Astrocyte of the spinal cord (primary cell): Measurements from ENCODE around the gene DDX51.
"Not testable (repeated sequence)": the region's sequence is repeated elsewhere in the genome, so short reads cannot be mapped to it uniquely, and the experiment has no call there.

Experiments
- DNase-seq: peaks from one replicate; pipeline ENCODE4 v3.0.0; 2011; ENCODE audit warnings: low read depth, low spot score
- H3K4me3 ChIP-seq: 2 replicates; pipeline ENCODE4 v1.5.1; 2011; ENCODE audit warnings: low read depth, mild to moderate bottlenecking, low read length, moderate library complexity
- in situ Hi-C: cut with HindIII; loops from 2 replicates; pipeline ENCODE4 v1.10.0; 2017; ENCODE audit warnings: low sequenced_read_pairs
- TF ChIP-seq, protein P1 (sequence below): IDR thresholded peaks from 2 replicates; pipeline ENCODE4 v1.5.1; 2012; ENCODE audit warnings: low read depth, mild to moderate bottlenecking, low read length, inconsistent platforms

DDX51 gene

DNA sequence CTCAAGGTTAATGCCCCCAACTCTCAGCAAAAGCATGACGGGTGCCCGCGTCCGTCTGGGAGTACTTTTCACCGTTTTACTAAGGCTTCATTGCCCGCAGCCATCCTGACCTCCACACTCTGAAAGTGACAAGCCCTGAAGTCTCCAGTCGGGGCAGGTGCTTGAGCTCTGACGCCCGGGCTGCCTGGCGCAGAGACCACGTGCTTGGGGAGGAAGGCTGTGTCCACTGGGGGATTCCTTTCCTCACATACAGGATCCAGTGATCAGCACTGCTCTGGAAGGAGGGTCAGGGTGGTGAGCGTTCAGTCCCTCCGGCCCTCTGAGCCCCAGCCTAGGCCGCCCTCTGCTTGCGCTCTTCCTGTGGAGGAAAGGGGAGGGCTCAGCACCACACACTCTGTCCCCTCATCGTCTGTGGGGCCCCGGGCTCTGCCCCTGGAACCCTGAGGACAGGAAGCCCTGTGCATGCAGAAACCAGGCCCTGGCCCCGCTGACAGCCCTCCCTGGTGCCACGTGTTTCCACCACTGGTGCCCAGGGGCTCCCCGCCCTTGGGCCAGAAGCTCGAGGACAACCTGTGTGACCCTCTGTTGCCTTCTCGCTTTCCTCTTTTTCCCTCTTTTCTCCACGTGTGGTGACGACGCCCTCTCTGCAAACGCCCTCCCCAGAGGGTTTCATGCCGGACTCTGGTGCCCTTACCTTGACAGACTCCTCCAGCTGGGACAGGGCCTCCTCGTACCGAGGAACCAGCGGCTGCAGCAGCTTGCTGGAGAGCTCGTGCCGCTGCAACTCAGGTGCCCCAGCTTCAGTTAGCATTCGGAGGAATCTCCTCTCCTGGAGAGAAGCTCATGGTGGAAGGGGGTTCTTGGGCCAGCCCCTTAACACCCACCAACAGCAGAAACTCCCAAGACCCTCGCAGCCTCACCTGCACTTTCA lies 4.9 kb downstream of the DDX51 start:
- in situ Hi-C loops = no loop called here
- H3K4me3 ChIP-seq = no peak overlapping the region
- TF ChIP-seq, protein P1, sequence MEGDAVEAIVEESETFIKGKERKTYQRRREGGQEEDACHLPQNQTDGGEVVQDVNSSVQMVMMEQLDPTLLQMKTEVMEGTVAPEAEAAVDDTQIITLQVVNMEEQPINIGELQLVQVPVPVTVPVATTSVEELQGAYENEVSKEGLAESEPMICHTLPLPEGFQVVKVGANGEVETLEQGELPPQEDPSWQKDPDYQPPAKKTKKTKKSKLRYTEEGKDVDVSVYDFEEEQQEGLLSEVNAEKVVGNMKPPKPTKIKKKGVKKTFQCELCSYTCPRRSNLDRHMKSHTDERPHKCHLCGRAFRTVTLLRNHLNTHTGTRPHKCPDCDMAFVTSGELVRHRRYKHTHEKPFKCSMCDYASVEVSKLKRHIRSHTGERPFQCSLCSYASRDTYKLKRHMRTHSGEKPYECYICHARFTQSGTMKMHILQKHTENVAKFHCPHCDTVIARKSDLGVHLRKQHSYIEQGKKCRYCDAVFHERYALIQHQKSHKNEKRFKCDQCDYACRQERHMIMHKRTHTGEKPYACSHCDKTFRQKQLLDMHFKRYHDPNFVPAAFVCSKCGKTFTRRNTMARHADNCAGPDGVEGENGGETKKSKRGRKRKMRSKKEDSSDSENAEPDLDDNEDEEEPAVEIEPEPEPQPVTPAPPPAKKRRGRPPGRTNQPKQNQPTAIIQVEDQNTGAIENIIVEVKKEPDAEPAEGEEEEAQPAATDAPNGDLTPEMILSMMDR = no peak
- DNase-seq = no peak

DNA sequence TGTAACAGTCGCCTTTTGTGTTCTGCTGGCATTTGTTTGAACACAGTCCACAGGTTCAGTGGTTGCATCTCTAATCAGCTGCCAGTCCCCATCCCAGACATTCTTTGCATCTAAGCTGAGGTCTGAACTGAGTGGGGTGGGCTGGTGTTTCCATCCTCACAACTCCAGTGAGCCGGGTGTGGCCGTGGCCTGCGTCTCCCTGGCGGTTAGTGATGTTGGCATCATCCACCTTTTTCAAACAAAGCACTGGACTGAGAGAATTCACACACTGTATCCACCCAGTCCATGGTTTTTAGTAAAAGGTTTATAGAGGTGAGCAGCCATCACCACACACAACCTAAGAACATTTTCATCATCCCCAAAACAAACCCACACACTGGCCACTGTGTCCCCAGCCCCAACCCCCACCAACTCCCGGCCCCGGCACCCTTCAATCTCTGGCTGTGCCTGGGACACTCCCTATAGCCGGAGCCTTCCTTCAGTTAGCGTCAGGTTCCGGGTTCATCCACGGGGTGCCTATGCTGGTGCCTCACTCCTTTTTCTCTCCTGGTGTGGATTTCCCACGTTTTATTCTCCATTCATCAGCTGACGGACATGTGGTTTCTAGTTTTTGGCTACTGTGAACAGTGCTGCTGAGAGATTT lies 6.5 kb downstream of the DDX51 start:
- DNase-seq = no peak
- in situ Hi-C loops = no loop called here
- no peak overlapping the region for H3K4me3 ChIP-seq
- TF ChIP-seq, protein P1 = no peak

DNA sequence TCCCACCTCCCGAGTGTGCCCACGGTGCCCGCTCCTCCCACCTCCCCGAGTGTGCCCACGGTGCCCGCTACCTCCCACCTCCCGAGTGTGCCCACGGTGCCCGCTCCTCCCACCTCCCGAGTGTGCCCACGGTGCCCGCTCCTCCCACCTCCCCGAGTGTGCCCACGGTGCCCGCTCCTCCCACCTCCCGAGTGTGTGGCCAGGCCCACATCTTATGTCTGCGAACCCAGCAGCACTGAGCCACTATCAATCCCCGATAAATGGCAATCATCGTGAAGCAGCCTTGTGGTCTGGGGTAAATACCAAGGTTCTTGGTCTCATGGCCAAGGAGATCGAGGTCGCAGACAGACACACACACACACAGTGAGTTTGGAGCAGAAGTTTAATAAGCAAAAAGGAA lies 7.9 kb downstream of the DDX51 start:
- DNase-seq, H3K4me3 ChIP-seq, in situ Hi-C loops: not testable (repeated sequence)

DNA sequence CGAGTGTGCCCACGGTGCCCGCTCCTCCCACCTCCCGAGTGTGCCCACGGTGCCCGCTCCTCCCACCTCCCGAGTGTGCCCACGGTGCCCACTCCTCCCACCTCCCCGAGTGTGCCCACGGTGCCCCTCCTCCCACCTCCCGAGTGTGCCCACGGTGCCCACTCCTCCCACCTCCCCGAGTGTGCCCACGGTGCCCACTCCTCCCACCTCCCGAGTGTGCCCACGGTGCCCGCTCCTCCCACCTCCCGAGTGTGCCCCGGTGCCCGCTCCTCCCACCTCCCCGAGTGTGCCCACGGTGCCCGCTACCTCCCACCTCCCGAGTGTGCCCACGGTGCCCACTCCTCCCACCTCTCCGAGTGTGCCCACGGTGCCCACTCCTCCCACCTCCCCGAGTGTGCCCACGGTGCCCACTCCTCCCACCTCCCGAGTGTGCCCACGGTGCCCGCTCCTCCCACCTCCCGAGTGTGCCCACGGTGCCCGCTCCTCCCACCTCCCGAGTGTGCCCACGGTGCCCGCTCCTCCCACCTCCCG lies 9.4 kb downstream of the DDX51 start:
- H3K4me3 ChIP-seq, in situ Hi-C loops, DNase-seq: not testable (repeated sequence)

DNA sequence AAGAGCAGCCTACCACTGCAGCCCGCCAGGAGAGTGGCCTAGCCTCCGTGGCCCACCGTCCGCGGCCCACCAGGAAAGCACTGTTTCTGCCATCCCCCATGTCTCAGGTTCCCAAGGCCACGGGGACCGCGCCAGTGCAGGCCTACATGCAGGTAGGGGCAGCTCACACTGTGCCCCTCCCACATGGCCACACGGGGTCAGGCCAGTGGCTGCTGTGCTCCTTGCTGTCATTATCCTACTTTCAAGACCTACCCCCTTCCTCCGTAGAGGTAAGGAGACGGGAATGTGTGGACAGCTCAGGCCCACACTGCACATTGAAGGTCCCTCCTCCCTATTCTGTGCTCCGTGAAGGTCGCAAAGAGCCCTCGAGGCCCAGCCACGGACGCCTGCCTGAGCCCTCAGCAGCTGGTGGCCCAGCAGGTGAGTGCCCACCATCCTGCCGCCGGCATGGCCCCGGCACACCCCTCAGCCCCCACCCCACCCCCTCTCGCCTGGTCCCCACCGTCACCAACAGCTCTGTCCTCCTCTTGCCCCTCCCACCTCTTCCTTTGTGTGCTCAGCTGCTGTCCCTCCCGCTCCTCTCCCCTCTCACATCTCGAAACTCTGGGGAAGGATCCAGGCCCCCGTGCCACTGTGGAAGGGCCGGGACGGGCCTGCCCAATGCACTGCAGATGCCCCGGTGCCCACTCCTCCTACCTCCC lies 10.0 kb downstream of the DDX51 start:
- no peak overlapping the region for H3K4me3 ChIP-seq
- in situ Hi-C loops = no loop called here
- DNase-seq = no peak
- TF ChIP-seq, protein P1 = peak; percentile 6

DNA sequence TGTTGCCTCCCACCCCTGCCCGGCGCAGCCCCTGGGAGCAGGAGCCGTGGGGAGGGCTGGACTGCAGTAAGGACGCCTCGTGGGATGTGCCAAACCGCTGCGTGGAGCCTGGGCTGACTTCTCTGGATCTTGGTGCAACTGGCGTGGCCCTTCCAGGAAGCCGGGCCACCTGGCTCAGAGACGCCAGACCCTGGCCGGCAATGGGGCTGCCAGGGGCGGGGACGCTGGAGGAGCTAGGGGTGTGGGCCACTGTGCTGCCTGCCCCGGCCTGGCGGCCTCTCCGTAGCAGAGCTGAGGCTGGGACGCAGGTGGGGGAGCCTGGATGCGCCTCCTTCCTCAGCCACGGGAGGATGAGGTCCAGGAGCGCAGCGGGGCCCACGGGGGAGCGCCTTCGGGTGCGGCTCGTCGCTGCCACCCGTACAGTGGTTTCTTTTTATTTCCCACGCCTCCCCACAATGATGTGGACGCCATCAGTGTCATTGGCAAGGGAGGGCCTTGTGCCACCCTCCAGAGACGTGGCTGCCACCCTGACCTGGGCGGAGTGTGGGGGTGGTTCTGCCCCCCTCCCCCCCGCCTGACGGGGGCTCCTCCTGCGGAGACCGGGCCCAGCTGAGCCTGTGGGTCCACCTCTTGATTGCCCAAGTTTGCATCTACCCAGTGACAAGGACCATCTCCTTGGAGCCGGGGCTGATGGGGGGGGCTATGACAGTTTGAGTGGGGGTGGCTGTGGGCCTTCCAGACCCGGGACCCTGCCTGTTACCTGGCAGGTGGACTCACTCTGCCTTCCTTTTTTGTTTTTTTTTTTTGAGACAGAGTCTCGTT lies 11.3 kb downstream of the DDX51 start:
- DNase-seq = no peak
- TF ChIP-seq, protein P1 = no peak
- in situ Hi-C loops = no loop called here
- no peak overlapping the region for H3K4me3 ChIP-seq

DNA sequence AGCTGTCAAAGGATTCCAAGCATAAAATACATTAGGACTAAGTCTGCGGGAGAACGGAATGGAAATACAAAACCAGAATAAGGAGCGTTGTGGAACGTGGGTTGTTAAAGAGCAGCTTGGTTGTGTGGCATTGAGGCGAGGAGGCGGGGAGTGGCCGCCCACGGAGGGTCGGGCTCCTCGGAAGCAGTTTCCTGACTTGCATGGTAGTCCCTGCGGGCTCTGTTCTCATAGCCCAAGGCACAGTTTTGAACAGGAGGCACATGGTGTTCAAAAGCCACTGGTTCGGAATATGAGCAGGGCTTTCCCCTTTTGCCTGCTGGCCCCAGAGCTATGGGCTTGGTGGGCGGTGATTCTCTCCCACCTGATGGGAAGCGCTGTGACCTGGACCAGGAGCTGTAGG lies 12.2 kb downstream of the DDX51 start:
- TF ChIP-seq, protein P1 = no peak
- DNase-seq = no peak
- in situ Hi-C loops = no loop called here
- H3K4me3 ChIP-seq = no peak overlapping the region
